IPS-18a (cell line): Measurements from ENCODE around the gene TRPV5.

Experiments
- H3K27ac ChIP-seq: one replicate; pipeline ENCODE4 v1.5.1; 2013; ENCODE audit warnings: low read length
- H3K27me3 ChIP-seq: one replicate; pipeline ENCODE4 v1.6.1; 2013; ENCODE audit warnings: mild to moderate bottlenecking, low read length; ENCODE audit not compliant: control insufficient read depth, insufficient read depth
- H3K36me3 ChIP-seq: one replicate; pipeline ENCODE4 v1.6.1; 2013; ENCODE audit warnings: low read depth, low read length; ENCODE audit not compliant: control insufficient read depth
- H3K4me1 ChIP-seq: one replicate; pipeline ENCODE4 v1.6.1; 2013; ENCODE audit warnings: low read depth, low read length; ENCODE audit not compliant: control insufficient read depth
- H3K4me3 ChIP-seq: one replicate; pipeline ENCODE4 v1.5.1; 2013; ENCODE audit warnings: low read length
- H3K9ac ChIP-seq: one replicate; pipeline ENCODE4 v1.6.1; 2013; ENCODE audit warnings: mild to moderate bottlenecking, low read length, moderate library complexity
- H3K9me3 ChIP-seq: one replicate; pipeline ENCODE4 v1.6.1; 2013; ENCODE audit warnings: low read depth, low read length; ENCODE audit not compliant: control insufficient read depth

The TRPV5 gene

GRCh38 chr7:142873871-142874270, 59.7 kb downstream of the TRPV5 start:
- Histone ChIP-seq H3K9ac (no peak overlapping the region), H3K4me3 (no peak overlapping the region), H3K9me3 (no peaks in the 10 kb centered on the region), H3K27me3 (no peaks in the 10 kb centered on the region), H3K36me3 (no peaks in the 10 kb centered on the region), H3K27ac (no peak overlapping the region), H3K4me1 (no peaks in the 10 kb centered on the region)

DNA sequence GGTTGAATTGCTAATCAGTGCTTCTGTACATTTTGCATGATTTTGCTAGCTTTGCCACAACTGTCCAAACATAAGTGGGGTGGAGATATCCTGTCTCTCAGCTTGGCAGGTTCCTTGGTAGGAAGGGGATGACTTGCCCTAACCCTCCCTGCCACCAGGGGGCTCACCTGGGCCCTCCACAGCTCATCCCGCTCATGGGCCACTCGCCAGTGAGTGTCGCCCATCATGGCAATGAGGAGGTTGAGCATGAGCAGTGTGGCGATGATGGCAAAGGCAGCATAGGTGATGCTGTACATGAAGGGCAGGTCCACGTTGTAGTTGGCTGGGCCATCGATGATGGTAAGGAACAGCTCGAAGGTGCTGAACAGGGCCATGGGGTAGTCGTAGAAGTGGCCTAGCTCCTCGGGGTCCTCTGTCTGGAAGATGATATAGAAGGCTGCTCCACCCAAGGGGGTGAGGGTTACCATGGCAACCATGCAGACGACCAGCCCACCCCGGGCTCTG, 60.2 kb downstream of the TRPV5 start:
- Histone ChIP-seq H3K27ac (no peak overlapping the region), H3K4me1 (no peaks in the 10 kb centered on the region), H3K9me3 (no peaks in the 10 kb centered on the region), H3K9ac (no peak overlapping the region), H3K27me3 (no peaks in the 10 kb centered on the region), H3K36me3 (no peaks in the 10 kb centered on the region), H3K4me3 (no peak overlapping the region)

- H3K27me3 ChIP-seq, result no peaks in the 10 kb centered on the region
- H3K27ac ChIP-seq, result no peak overlapping the region
- no peak overlapping the region for H3K9ac ChIP-seq
- H3K4me3 ChIP-seq, result no peak overlapping the region
- no peaks in the 10 kb centered on the region for H3K36me3 ChIP-seq
- no peaks in the 10 kb centered on the region for H3K9me3 ChIP-seq
- no peaks in the 10 kb centered on the region for H3K4me1 ChIP-seq
Measured at GRCh38 chr7:142872106-142872675, 61.4 kb downstream of the TRPV5 start.

DNA sequence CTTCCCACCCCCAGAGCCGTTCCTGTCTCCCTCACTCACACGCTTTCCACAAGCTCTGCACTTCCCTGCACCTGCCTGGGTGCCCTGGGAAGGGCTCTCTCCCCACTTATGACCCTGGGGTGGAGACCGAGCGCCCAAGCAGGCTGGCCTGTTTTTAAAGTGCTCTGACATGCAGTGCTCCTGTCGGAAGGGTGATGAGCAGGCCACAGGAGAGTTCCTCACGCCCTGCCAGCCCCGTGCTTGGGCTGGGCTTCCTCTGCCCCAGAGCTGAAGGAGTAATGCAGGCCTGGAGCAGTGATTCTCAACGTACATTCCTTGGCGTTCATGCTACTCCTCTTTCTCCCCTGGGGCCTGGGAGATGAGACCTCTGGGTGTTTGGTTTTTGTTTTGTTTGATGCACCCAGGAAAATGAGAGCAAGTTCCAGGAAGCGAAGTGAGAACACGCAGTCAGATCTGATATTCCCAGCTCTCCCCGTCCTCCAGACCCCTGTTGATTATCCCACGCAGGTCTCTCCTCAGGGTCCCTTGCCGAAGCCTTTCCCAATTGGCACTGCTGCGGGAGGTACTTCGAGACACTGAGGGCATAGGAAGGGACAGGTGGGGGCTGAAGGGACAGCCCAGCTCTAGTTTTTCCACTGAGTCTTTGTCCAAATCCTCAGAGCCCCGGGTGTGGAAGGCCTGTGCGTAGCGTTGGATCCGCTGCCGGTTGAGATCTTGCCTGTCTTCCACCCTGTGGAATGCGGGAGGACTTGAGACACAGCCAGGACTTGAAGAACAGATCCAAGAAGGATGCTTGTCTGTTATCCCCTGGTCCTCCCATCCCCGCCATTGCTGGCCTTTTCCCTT, 62.1 kb downstream of the TRPV5 start:
- no peak overlapping the region for H3K27ac ChIP-seq
- H3K36me3 ChIP-seq, result no peaks in the 10 kb centered on the region
- no peak overlapping the region for H3K4me3 ChIP-seq
- H3K4me1 ChIP-seq, result no peaks in the 10 kb centered on the region
- no peaks in the 10 kb centered on the region for H3K9me3 ChIP-seq
- no peak overlapping the region for H3K9ac ChIP-seq
- H3K27me3 ChIP-seq, result no peaks in the 10 kb centered on the region

DNA sequence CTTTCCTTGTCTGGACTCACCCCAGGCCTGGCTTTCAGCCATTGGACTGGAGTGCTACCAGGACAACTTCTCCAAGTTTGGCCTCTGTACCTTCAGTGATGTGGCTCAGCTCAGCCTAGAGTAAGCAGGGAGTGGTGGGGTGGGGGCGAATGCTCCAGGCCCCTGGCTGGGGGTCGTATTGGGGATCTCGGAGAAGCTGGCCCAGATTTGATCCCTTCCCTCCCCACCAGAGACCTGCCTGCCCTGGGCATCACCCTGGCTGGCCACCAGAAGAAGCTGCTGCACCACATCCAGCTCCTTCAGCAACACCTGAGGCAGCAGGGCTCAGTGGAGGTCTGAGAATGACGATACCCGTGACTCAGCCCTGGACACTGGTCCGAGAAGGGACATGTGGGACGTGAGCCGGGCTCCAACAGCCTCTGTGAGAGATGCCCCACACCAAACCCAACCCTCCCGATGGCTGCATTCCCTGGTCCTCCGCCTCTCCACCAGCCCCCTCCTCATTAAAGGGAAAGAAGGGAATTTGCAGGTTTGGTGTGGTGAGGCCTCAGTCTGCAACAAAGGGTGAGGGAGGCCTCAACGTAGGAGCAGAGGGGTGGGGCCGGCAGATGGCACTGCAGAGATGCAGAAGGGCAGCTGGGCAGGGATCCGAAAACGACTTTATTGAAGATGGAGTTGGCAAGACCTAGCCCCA, 62.8 kb downstream of the TRPV5 start:
- H3K36me3 ChIP-seq, result no peaks in the 10 kb centered on the region
- no peaks in the 10 kb centered on the region for H3K4me1 ChIP-seq
- no peak overlapping the region for H3K4me3 ChIP-seq

DNA sequence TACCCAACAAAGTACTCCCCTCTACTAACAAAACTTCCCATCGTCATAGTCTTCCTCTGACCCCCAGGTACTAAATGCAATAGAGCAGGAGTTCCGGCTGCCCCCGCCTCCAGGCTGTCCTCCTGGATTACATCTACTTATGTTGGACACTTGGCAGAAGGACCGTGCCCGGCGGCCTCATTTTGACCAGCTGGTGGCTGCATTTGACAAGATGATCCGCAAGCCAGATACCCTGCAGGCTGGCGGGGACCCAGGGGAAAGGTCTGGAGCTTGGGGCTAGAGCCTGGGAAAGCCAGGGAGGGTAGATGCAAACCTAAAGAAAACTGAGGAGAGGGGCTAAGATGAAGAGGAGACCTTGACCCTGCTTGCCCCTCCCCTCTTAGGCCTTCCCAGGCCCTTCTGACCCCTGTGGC, 63.4 kb downstream of the TRPV5 start:
- Histone ChIP-seq H3K4me3 (no peak overlapping the region), H3K9me3 (no peaks in the 10 kb centered on the region), H3K36me3 (no peaks in the 10 kb centered on the region), H3K4me1 (no peaks in the 10 kb centered on the region), H3K27me3 (no peaks in the 10 kb centered on the region), H3K27ac (no peak overlapping the region), H3K9ac (no peak overlapping the region)

More for the DNA sequence above, 62.8 kb downstream of the TRPV5 start:
- no peak overlapping the region for H3K27ac ChIP-seq
- H3K9ac ChIP-seq, result no peak overlapping the region
- H3K27me3 ChIP-seq, result no peaks in the 10 kb centered on the region
- H3K9me3 ChIP-seq, result no peaks in the 10 kb centered on the region

- Histone ChIP-seq H3K36me3 (no peaks in the 10 kb centered on the region), H3K9ac (no peak overlapping the region), H3K4me1 (no peaks in the 10 kb centered on the region), H3K27me3 (no peaks in the 10 kb centered on the region), H3K9me3 (no peaks in the 10 kb centered on the region), H3K4me3 (no peak overlapping the region), H3K27ac (no peak overlapping the region)
Measured at GRCh38 chr7:142869434-142869833, 64.1 kb downstream of the TRPV5 start.

DNA sequence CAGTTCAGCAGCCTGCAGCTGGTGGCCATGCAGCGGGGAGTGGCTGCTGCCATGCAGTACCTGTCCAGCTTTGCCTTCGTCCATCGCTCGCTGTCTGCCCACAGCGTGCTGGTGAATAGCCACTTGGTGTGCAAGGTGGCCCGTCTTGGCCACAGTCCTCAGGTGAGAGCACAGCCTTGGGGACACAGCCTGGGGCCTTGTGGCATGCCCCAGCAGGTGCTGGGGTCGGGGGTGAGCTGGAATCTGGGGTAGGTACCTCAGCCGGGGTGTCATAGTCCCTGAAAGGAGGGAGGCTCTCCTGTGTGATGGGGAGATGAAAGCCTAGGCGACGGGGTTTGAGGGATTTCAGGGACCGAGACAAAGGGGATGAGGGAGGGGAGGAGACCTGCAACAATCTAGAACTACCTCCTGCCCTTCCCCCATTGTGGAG, 64.5 kb downstream of the TRPV5 start:
- no peaks in the 10 kb centered on the region for H3K4me1 ChIP-seq
- H3K4me3 ChIP-seq, result no peak overlapping the region
- no peaks in the 10 kb centered on the region for H3K27me3 ChIP-seq
- no peak overlapping the region for H3K27ac ChIP-seq
- H3K9me3 ChIP-seq, result no peaks in the 10 kb centered on the region
- H3K36me3 ChIP-seq, result no peaks in the 10 kb centered on the region
- H3K9ac ChIP-seq, result no peak overlapping the region

- Histone ChIP-seq H3K27ac (no peak overlapping the region), H3K9me3 (no peaks in the 10 kb centered on the region), H3K9ac (no peak overlapping the region), H3K4me3 (no peak overlapping the region), H3K27me3 (no peaks in the 10 kb centered on the region), H3K4me1 (no peaks in the 10 kb centered on the region), H3K36me3 (no peaks in the 10 kb centered on the region)
Measured at GRCh38 chr7:142868188-142868985, 65.2 kb downstream of the TRPV5 start.

GRCh38 chr7:142867398-142868187, 66.0 kb downstream of the TRPV5 start:
- no peak overlapping the region for H3K27ac ChIP-seq
- no peaks in the 10 kb centered on the region for H3K9me3 ChIP-seq
- H3K27me3 ChIP-seq, result no peaks in the 10 kb centered on the region
- H3K9ac ChIP-seq, result no peak overlapping the region
- H3K4me1 ChIP-seq, result peaks cover 6% of the 10 kb centered on the region
- no peak overlapping the region for H3K4me3 ChIP-seq
- no peaks in the 10 kb centered on the region for H3K36me3 ChIP-seq
